K562 (cell line): Measurements from ENCODE around the gene PLCB4. TPM values are rescaled to one million over a fixed set of nuclear protein-coding genes. Genes with fewer than 3 reads are reported as not detected.

ENCODE experiments used
- ATAC-seq: fragments of 200-7000 bp; cut with Tn5 transposase; 3 replicates; pipeline ENCODE4 v1.9.1; 2020; ENCODE audit warnings: moderate library complexity
- BruUV-seq: library from RNA; stranded (reverse); fragments of 400-500 nt; replicated peaks from 2 replicates; lab custom pipeline; 2021; lab: Mats Ljungman, UMichigan
- CTCF ChIA-PET: fragments of 300-600 bp; formaldehyde crosslinking; extraction: SDS; loops from one replicate; lab custom pipeline; 2021; ENCODE audit warnings: low intra/inter-chr PET ratio; lab: Yijun Ruan, JAX
- POLR2A ChIA-PET: fragments of 300-600, 350-650 bp; sonication (Branson Sonifier 250); formaldehyde crosslinking; extraction: SDS; loops from one replicate; lab custom pipeline; 2021; ENCODE audit warnings: antibody characterized with exemption, inconsistent platforms; lab: Yijun Ruan, JAX
- DNase-seq, 4 experiments: peaks; one replicate each; pipeline versions ENCODE4 v3.0.0 to v3.0.0-alpha.2; 2011 to 2018; ENCODE audit warnings: low spot score in 3 of 4, mixed read lengths in 3 of 4; ENCODE audit errors: extremely low read depth in 1 of 4
- FAIRE-seq: peaks from 2 replicates; lab custom pipeline; 2011; peaks lifted over from hg19 to GRCh38; lab: Jason Lieb, UNC
- H2AFZ ChIP-seq: 2 replicates; pipeline ENCODE4 v1.6.0; 2011; ENCODE audit warnings: low read depth, low read length, control low read depth, inconsistent platforms
- H3K27ac ChIP-seq: fragments of 200-600 bp; 3 replicates; pipeline ENCODE4 v1.8.0; 2011; ENCODE audit warnings: low read depth, mild to moderate bottlenecking, control low read depth, inconsistent platforms, low read length, moderate library complexity, mixed read lengths; ENCODE audit errors: extremely low read depth
- H3K27me3 ChIP-seq, 2 experiments: fragments of 300-600 bp in 1 of 2; 2 replicates in 1 of 2; 3 replicates in 1 of 2; pipeline versions ENCODE4 v1.6.0 to v1.8.0; 2011; ENCODE audit warnings: inconsistent platforms in 2 of 2, low read length in 2 of 2, mild to moderate bottlenecking in 1 of 2, mixed read lengths in 1 of 2, moderate library complexity in 1 of 2; ENCODE audit not compliant: control insufficient read depth in 2 of 2, insufficient read depth in 2 of 2
- H3K36me3 ChIP-seq: fragments of 300-600 bp; 3 replicates; pipeline ENCODE4 v1.8.0; 2011; ENCODE audit warnings: mild to moderate bottlenecking, low read length, inconsistent platforms; ENCODE audit not compliant: control insufficient read depth, insufficient read depth
- H3K4me1 ChIP-seq, 2 experiments: fragments of 200-600 bp in 1 of 2; replicated peaks in 1 of 2; 2 replicates in 1 of 2; 3 replicates in 1 of 2; pipeline versions ENCODE4 v1.5.1 to v1.8.0; 2011; ENCODE audit warnings: inconsistent platforms in 2 of 2, low read length in 2 of 2, mild to moderate bottlenecking in 1 of 2, mixed read lengths in 1 of 2, moderate library complexity in 1 of 2; ENCODE audit not compliant: control insufficient read depth in 2 of 2, insufficient read depth in 2 of 2
- H3K4me2 ChIP-seq: 2 replicates; pipeline ENCODE4 v1.6.1; 2011; ENCODE audit warnings: low read length, control low read depth, inconsistent platforms, mixed read lengths; ENCODE audit not compliant: insufficient read depth
- H3K4me3 ChIP-seq: fragments of 200-600 bp; sonication (generic), shearing (Covaris generic); 2 replicates; pipeline ENCODE4 v1.5.1; 2016; ENCODE audit warnings: control low read depth, inconsistent platforms
- H3K79me2 ChIP-seq: fragments of 200-600 bp; 3 replicates; pipeline ENCODE4 v1.8.0; 2011; ENCODE audit warnings: low read length, inconsistent platforms; ENCODE audit not compliant: control insufficient read depth, insufficient read depth
- H3K9ac ChIP-seq, 2 experiments: 2 replicates each; pipeline versions ENCODE4 v1.6.0 to v1.6.1; 2011; ENCODE audit warnings: low read depth in 2 of 2, low read length in 2 of 2, control low read depth in 1 of 2, inconsistent platforms in 1 of 2, mild to moderate bottlenecking in 1 of 2, mixed read lengths in 1 of 2; ENCODE audit not compliant: insufficient read depth in 1 of 2
- H3K9me1 ChIP-seq: one replicate; pipeline ENCODE4 v1.6.0; 2011; ENCODE audit warnings: inconsistent platforms, mild to moderate bottlenecking, low read length, moderate library complexity; ENCODE audit not compliant: control insufficient read depth, insufficient read depth
- H3K9me3 ChIP-seq: replicated peaks from 2 replicates; pipeline ENCODE4 v1.5.1; 2011; ENCODE audit warnings: low read depth, low read length, inconsistent platforms; ENCODE audit not compliant: control insufficient read depth, insufficient read depth
- H4K20me1 ChIP-seq: replicated peaks from 2 replicates; pipeline ENCODE4 v1.6.1; 2011; ENCODE audit warnings: low read length, inconsistent platforms, mixed read lengths; ENCODE audit not compliant: control insufficient read depth, insufficient read depth
- HES1 ChIP-seq: fragments of 450-650 bp; IDR thresholded peaks from 2 replicates; pipeline ENCODE4 v1.6.1; 2016; ENCODE audit warnings: low read depth, mild to moderate bottlenecking, moderate library complexity
- MED1 ChIP-seq: sonication (generic); formaldehyde crosslinking; IDR thresholded peaks from 2 replicates; pipeline ENCODE4 v1.8.1; 2023; ENCODE audit warnings: missing genetic modification reagents, borderline replicate concordance
- RNF2 ChIP-seq: sonication (generic); IDR thresholded peaks from 2 replicates; pipeline ENCODE4 v1.6.1; 2016
- SETDB1 ChIP-seq: IDR thresholded peaks from one replicate; pipeline ENCODE4 v1.6.1; 2012; ENCODE audit warnings: low read length, control low read depth, inconsistent platforms
- SPI1 ChIP-seq: IDR thresholded peaks from 2 replicates; pipeline ENCODE4 v1.6.1; 2011; ENCODE audit warnings: low read depth, low read length, control low read depth, borderline replicate concordance
- ZC3H4 ChIP-seq: sonication (generic); formaldehyde crosslinking; IDR thresholded peaks from 2 replicates; pipeline ENCODE4 v1.9.0; 2021; ENCODE audit warnings: missing genetic modification reagents, borderline replicate concordance
- ZNF239 ChIP-seq: fragments of 250-450 bp; sonication (Bioruptor Pico); IDR thresholded peaks from 2 replicates; pipeline ENCODE4 v1.4.0; 2020; ENCODE audit warnings: mild to moderate bottlenecking
- ZNF592 ChIP-seq: fragments of 450-650 bp; IDR thresholded peaks from 2 replicates; pipeline ENCODE4 v1.6.1; 2017; ENCODE audit warnings: antibody characterized with exemption, mild to moderate bottlenecking
- WGBS: fragments of 100-300 bp; shearing (Covaris generic); methylation state at CpG from one replicate; pipeline ENCODE4 v1.1.6; 2016; ENCODE audit warnings: low coverage, mixed read lengths; ENCODE audit not compliant: insufficient coverage; ENCODE audit errors: missing lambda C conversion rate; 5-methylcytosine and 5-hydroxymethylcytosine counted together
- in situ Hi-C: fragments of 300-500 bp; cut with MboI; formaldehyde crosslinking; loops from 4 replicates; pipeline ENCODE4 v1.15.0; 2018; ENCODE audit warnings: inconsistent platforms, mixed read lengths
- intact Hi-C: fragments of 100-400 bp; cut with micrococcal nuclease; formaldehyde crosslinking; loops from 2 replicates; pipeline ENCODE4 v1.14.2; 2022
- polyA plus RNA-seq, 8 experiments: library from polyadenylated mRNA; depleted of rRNA in 4 of 8; stranded (reverse) in 5 of 8; unstranded in 3 of 8; fragments of >200 nt; fragmentation: Nextera tagmentation in 2 of 8; fragmentation: Illumina TruSeq in 1 of 8; extraction: Ambion mirVana in 2 of 8; extraction: Trizol in 1 of 8; gene quantifications; 2 replicates each; pipeline versions ENCODE4 v1.2.1 to v1.2.3, GENCODE V29; 2011 to 2014; ENCODE audit warnings: inconsistent platforms in 1 of 8, missing spikeins in 1 of 8
- total RNA-seq, 7 experiments: library from RNA; depleted of rRNA in 6 of 7; stranded (reverse); fragments of >200 nt in 6 of 7; fragmentation: Illumina TruSeq in 2 of 7; extraction: Trizol in 2 of 7; gene quantifications; 2 replicates each; pipeline versions ENCODE4 v1.2.1 to v1.2.3, GENCODE V29; 2011 to 2021; ENCODE audit warnings: low replicate concordance in 1 of 7

PLCB4 gene
- total and polyA plus RNA-seq, 9 of the 15 experiments (the other 6 are each of a cell fraction or from before 2014, with no cell fraction given): 0.20 to 2.9 (median 0.52) TPM

GRCh38 chr20:9339708-9340107, 270.8 kb downstream of the PLCB4 start:
- ATAC-seq: no peak
- H3K79me2 ChIP-seq: no peaks in the 10 kb centered on the region
- H4K20me1 ChIP-seq: no peaks in the 10 kb centered on the region
- intact Hi-C loops (no loop called here), in situ Hi-C loops (no loop called here)
- no peak for FAIRE-seq
- H3K36me3 ChIP-seq: no peaks in the 10 kb centered on the region
- BruUV-seq: no TSS peak
- no peak overlapping the region for H3K4me3 ChIP-seq
- H3K27ac ChIP-seq: no peak overlapping the region
- no peaks in the 10 kb centered on the region for H3K4me1 ChIP-seq
- CTCF ChIA-PET: no interaction called here
- no peak overlapping the region for H2AFZ ChIP-seq
- no peak for DNase-seq
- POLR2A ChIA-PET: no interaction called here
- WGBS: 13% methylated on average over 3 of the region's 3 CpGs
- no peaks in the 10 kb centered on the region for H3K27me3 ChIP-seq
- H3K9me3 ChIP-seq: no peaks in the 10 kb centered on the region
- H3K9ac ChIP-seq: no peak overlapping the region
- no peak overlapping the region for H3K4me2 ChIP-seq
- no peaks in the 10 kb centered on the region for H3K9me1 ChIP-seq
- TF ChIP-seq ZC3H4 (CRISPR knock-in tag) (no peak), MED1 (CRISPR knock-in tag) (no peak), RNF2 (no peak), SETDB1 (no peak), HES1 (no peak), SPI1 (no peak), ZNF239 (CRISPR knock-in tag) (no peak), ZNF592 (no peak)
